ENCODE measurements around the gene ZNF679. TPM values are rescaled to one million over a fixed set of nuclear protein-coding genes. Genes with fewer than 3 reads are reported as not detected.
"Not testable (repeated sequence)": the region's sequence is repeated elsewhere in the genome, so short reads cannot be mapped to it uniquely, and the experiment has no call there.

The ZNF679 gene
- not detected for total RNA-seq
- polyA plus RNA-seq = not detected
- long read RNA-seq, donor 1 = 0 reads
- long read RNA-seq, donor 2 = 0 reads
- long read RNA-seq, donor 3 = 0 reads
- long read RNA-seq, donor 4 = 0 reads
- long read RNA-seq, donor 5 = 0 reads
- long read RNA-seq, donor 6 = 0 reads
- long read RNA-seq, donor 7 = 0 reads
- long read RNA-seq, donor 8 = 0 reads
- long read RNA-seq, donor 9 = 0 reads
- long read RNA-seq, donor 10 = 0 reads

DNA sequence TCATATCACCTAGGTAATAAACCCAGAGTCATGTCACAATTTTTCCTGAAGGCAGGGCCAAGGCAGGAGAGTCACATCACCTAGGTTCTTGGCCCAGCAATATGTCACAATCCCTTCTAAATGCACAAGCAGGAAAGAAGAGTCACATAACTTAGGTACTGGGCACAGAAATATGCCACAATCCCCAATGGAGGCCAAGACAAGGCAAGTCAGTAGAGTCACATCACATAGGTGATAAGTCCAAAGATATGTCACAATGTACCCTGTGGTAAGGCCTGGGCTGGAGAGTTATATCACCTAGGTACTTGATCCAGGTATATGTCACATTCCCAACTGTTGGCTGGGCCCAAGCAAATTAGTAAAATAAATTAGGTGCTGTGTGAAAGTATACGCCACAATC lies at the start of gene ZNF679:
ZNF679 (plus strand) TSS at position 301 of the 400 bp plus-strand sequence. CDS start 20,644 bp downstream, outside the sequence.
- DNase-seq; H3K4me3 ChIP-seq; H3K27ac ChIP-seq; intact Hi-C loops (cut with DNase I); H3K27me3 ChIP-seq; H3K36me3 ChIP-seq (replicated peaks in 1 of 2); H3K9me3 ChIP-seq (replicated peaks in 1 of 3); H3K4me1 ChIP-seq (replicated peaks in 1 of 2): not testable (repeated sequence)
- 79 to 92% (median 89%) methylated on average over 1 of the region's 1 CpG for WGBS, 4 donors

DNA sequence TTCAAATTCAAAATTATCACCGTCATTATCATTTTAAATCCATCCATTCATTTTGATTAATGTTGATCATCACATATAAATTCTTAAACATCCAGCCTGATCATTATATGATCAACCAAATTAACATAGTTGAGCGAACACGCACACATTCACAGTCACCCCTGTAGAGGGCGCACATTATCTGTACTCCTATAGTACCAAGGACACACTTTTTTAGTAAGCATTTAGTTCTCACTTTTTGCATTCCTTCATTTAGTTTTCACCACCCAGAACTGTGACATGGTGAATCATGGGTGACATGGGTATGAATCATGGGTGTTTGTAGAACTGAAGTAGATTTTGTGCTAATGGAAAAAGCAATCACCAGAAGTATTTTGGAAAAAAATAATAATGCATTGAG lies 47.3 kb upstream of the ZNF679 start:
- Histone ChIP-seq H3K36me3 (replicated peaks in 1 of 2) (no peaks in the 10 kb centered on the region), H3K27ac (no peak overlapping the region), H3K9me3 (replicated peaks in 1 of 3) (no peaks in the 10 kb centered on the region), H3K4me1 (replicated peaks in 1 of 2) (no peaks in the 10 kb centered on the region), H3K27me3 (peaks cover 18% of the 10 kb centered on the region), H3K4me3 (no peak overlapping the region)
- WGBS, 4 donors = 41 to 52% (median 46%) methylated on average over 4 of the region's 4 CpGs
- TF ChIP-seq, protein P1, sequence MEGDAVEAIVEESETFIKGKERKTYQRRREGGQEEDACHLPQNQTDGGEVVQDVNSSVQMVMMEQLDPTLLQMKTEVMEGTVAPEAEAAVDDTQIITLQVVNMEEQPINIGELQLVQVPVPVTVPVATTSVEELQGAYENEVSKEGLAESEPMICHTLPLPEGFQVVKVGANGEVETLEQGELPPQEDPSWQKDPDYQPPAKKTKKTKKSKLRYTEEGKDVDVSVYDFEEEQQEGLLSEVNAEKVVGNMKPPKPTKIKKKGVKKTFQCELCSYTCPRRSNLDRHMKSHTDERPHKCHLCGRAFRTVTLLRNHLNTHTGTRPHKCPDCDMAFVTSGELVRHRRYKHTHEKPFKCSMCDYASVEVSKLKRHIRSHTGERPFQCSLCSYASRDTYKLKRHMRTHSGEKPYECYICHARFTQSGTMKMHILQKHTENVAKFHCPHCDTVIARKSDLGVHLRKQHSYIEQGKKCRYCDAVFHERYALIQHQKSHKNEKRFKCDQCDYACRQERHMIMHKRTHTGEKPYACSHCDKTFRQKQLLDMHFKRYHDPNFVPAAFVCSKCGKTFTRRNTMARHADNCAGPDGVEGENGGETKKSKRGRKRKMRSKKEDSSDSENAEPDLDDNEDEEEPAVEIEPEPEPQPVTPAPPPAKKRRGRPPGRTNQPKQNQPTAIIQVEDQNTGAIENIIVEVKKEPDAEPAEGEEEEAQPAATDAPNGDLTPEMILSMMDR (IDR thresholded peaks at IDR 0.05) = peak in 3 of 6 experiments; percentile 16 to 33 (median 17)
- no peak for TF ChIP-seq POLR2A (IDR thresholded peaks at IDR 0.05)
- DNase-seq = no peak
- intact Hi-C loops (cut with DNase I) = loop anchor here (5.0 kb wide), 1 partner anchor 436 kb away; no protein-coding TSS in a partner anchor

DNA sequence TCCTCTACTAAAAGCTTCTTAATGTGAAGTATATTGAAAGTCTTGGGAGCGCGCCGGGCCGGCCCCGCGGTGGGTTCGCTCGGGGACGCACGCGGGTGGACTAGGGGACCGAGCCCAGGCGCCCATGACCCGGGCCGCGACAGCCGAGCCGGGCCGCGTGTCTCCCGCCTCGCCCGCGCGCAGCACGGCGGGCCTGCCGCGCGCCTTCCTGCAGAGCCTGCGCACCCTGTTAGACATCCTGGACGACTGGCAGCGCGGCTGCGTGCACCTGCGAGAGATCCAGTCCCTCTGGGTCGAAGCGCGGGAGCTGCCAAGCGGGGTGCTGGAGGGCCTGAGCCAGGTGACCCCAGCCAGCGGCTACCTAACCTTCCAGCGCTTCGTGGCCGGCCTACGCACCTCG lies 46.7 kb upstream of the ZNF679 start:
- no peak overlapping the region for H3K4me3 ChIP-seq
- no peaks in the 10 kb centered on the region for H3K9me3 ChIP-seq (replicated peaks in 1 of 3)
- TF ChIP-seq, protein P1 (IDR thresholded peaks at IDR 0.05) = no peak
- TF ChIP-seq POLR2A (IDR thresholded peaks at IDR 0.05) = no peak
- H3K4me1 ChIP-seq (replicated peaks in 1 of 2) = no peaks in the 10 kb centered on the region
- intact Hi-C loops (cut with DNase I) = loop anchor here (5.0 kb wide), 1 partner anchor 436 kb away; no protein-coding TSS in a partner anchor
- WGBS, 4 donors = 20 to 56% (median 45%) methylated on average over 11 to 46 of the region's 46 CpGs
- no peaks in the 10 kb centered on the region for H3K36me3 ChIP-seq (replicated peaks in 1 of 2)
- H3K27me3 ChIP-seq = peaks cover 18% of the 10 kb centered on the region
- no peak overlapping the region for H3K27ac ChIP-seq
- DNase-seq = no peak

DNA sequence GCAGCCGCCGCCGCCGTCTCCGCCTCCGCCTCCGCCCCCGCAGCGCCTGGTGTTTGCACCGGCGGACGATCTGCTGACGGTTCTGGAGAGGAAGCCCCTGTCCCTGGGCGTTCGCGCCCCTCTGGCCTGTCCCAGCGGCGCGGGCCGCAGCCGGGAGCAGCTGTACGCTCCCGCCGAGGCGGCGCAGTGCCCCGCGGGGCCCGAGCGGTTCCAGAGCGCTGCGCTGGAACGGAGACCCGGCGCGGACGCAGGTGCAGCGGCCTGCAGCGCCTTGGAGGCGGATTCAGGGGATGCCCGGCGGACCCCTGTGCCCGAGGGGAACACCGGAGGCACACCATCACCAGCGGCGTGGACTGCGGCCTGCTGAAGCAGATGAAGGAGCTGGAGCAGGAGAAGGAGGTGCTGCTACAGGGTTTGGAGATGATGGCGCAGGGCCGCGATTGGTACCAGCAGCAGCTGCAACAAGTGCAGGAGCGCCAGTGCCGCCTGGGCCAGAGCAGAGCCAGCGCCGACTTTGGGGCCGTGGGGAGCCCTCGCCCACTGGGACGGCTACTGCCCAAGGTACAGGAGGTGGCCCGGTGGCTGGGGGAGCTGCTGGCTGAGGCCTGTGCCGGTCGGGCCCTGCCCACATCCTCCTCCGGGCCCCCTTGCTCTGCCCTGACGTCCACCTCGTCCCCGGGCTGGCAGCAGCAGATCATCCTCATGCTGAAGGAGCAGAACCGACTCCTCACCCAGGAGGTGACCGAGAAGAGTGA lies 46.1 kb upstream of the ZNF679 start:
- no peak for DNase-seq
- intact Hi-C loops (cut with DNase I) = loop anchor here (5.0 kb wide), 1 partner anchor 435 kb away; no protein-coding TSS in a partner anchor
- H3K27me3 ChIP-seq = peaks cover 18% of the 10 kb centered on the region
- no peak overlapping the region for H3K4me3 ChIP-seq
- WGBS, 4 donors = 26 to 58% (median 34%) methylated on average over 20 to 65 of the region's 66 CpGs
- H3K27ac ChIP-seq = no peak overlapping the region
- no peak for TF ChIP-seq POLR2A (IDR thresholded peaks at IDR 0.05)
- TF ChIP-seq, protein P1 (IDR thresholded peaks at IDR 0.05) = no peak
- H3K36me3 ChIP-seq (replicated peaks in 1 of 2) = no peaks in the 10 kb centered on the region
- no peaks in the 10 kb centered on the region for H3K9me3 ChIP-seq (replicated peaks in 1 of 3)
- no peaks in the 10 kb centered on the region for H3K4me1 ChIP-seq (replicated peaks in 1 of 2)
